ENCODE data around the gene PACRG. TPM values are rescaled to one million over a fixed set of nuclear protein-coding genes. Genes with fewer than 3 reads are reported as not detected.

Gene PACRG
- polyA plus RNA-seq, 1 of the 3 experiments (the other 2 are of a cell fraction) = 0.56 TPM

DNA sequence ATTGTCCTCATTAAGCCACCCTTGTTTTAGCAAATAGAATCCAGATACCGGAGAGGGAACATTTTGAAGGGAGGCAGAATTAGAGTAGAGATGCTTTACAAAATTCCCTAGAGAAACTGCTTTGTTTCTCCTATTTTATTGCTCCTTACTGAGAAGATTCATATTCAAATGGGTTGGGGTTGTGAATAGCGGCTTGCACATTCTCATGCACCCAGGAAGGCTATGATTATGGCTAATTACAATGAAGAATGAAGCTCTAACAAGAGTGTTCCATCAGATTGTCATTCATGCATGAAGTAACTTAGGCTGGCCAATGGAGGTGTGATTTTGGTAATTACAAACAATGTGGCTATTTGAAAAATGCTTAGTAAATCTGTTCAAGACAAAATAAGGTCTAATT is 129.6 kb downstream of the PACRG start:
- Histone ChIP-seq H3K36me3 (replicated peaks in 1 of 2; ENCODE audit: control insufficient read depth in 1 of 2, insufficient read depth in 2 of 2, low read length in 1 of 2) (no peaks in the 10 kb centered on the region), H3F3A (replicated peaks; ENCODE audit: insufficient read depth) (no peaks in the 10 kb centered on the region), H3K4me3 (ENCODE audit: low read depth in 2 of 2, low read length in 1 of 2) (peak overlapping the region in 1 of 2 experiments; percentile 49; a peak in 1 of 4 replicates), H3K9me3 (no peaks in the 10 kb centered on the region), H3K4me2 (peak overlapping the region; percentile 66; the same call in 1 of the 2 replicates), H3K9ac (no peak overlapping the region), H3K4me1 (ENCODE audit: control insufficient read depth in 1 of 2, insufficient read depth in 2 of 2, low read depth in 1 of 2, low read length in 1 of 2) (peaks cover 0 to 8% of the 10 kb centered on the region in 2 experiments; a peak in 2 of 4 replicates), H3K9me2 (no peaks in the 10 kb centered on the region), H3K79me2 (ENCODE audit: insufficient read depth) (no peaks in the 10 kb centered on the region), H2AFZ (ENCODE audit: low read depth) (peak overlapping the region; percentile 90), H3K27me3 (ENCODE audit: insufficient read depth) (no peaks in the 10 kb centered on the region), H3K27ac (ENCODE audit: low read depth in 2 of 2, low read length in 1 of 2) (peak overlapping the region; percentile 40 to 60; a peak in 3 of 4 replicates), H4K20me1 (ENCODE audit: insufficient read depth) (no peaks in the 10 kb centered on the region)
- 46% methylated on average over 2 of the region's 2 CpGs for WGBS (ENCODE audit: low lambda C conversion rate)
- ChIA-PET POLR2A (interaction anchor here (0.6 kb wide), 1 partner anchor 599 kb away, joined by 4 read pairs; no protein-coding TSS in a partner anchor), CTCF (interaction anchor here (0.6 to 2.1 kb wide), 14 partner anchors 8 to 693 kb away, joined by 3 to 7 read pairs (median 3); no protein-coding TSS in a partner anchor)
- no peak for TF ChIP-seq MEF2A (IDR thresholded peaks at IDR 0.05; ENCODE audit: borderline replicate concordance, low read depth)
- DNase-seq = no peak

DNA sequence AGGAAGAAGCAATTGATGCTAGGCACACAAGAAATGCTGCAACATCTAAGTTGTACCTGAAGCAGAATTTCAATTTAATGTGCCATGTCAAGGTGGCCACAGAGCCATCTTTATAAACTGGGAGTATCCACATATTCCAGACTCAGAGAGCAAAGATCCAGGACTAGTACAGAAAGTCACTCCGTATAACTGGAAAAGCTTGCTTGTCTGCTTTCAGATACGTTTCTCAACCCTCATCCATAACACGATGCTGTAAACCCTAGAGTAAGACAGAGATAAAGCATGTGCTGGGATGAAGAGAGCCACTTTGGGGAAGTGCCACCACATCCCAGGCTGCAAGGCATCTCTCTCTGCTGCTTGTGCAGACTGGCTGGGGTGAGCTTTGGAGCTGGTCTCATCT is 134.7 kb downstream of the PACRG start:
- CTCF ChIA-PET = no interaction called here
- Histone ChIP-seq H3K9ac (no peak overlapping the region), H3K27me3 (ENCODE audit: insufficient read depth) (no peaks in the 10 kb centered on the region), H3K27ac (ENCODE audit: low read depth in 2 of 2, low read length in 1 of 2) (no peak overlapping the region), H4K20me1 (ENCODE audit: insufficient read depth) (no peaks in the 10 kb centered on the region), H2AFZ (ENCODE audit: low read depth) (no peak overlapping the region), H3K4me2 (no peak overlapping the region), H3F3A (replicated peaks; ENCODE audit: insufficient read depth) (no peaks in the 10 kb centered on the region), H3K4me1 (ENCODE audit: control insufficient read depth in 1 of 2, insufficient read depth in 2 of 2, low read depth in 1 of 2, low read length in 1 of 2) (peaks cover 0 to 4% of the 10 kb centered on the region in 2 experiments; a peak in 1 of 4 replicates), H3K4me3 (ENCODE audit: low read depth in 2 of 2, low read length in 1 of 2) (no peak overlapping the region), H3K79me2 (ENCODE audit: insufficient read depth) (no peaks in the 10 kb centered on the region), H3K9me2 (no peaks in the 10 kb centered on the region), H3K36me3 (replicated peaks in 1 of 2; ENCODE audit: control insufficient read depth in 1 of 2, insufficient read depth in 2 of 2, low read length in 1 of 2) (no peaks in the 10 kb centered on the region), H3K9me3 (no peaks in the 10 kb centered on the region)
- 68% methylated on average over 3 of the region's 3 CpGs for WGBS (ENCODE audit: low lambda C conversion rate)
- POLR2A ChIA-PET = no interaction called here
- no peak for TF ChIP-seq YY1 (IDR thresholded peaks at IDR 0.05; ENCODE audit: low read depth)
- no peak for TF ChIP-seq MEF2A (IDR thresholded peaks at IDR 0.05; ENCODE audit: borderline replicate concordance, low read depth)
- TF ChIP-seq ELF1 (IDR thresholded peaks at IDR 0.05) = no peak
- TF ChIP-seq FOSL2 (IDR thresholded peaks at IDR 0.05; ENCODE audit: borderline replicate concordance, low read depth) = no peak
- TF ChIP-seq CHD2 (IDR thresholded peaks at IDR 0.05; ENCODE audit: low read length, partially characterized antibody) = no peak
- no peak for DNase-seq

DNA sequence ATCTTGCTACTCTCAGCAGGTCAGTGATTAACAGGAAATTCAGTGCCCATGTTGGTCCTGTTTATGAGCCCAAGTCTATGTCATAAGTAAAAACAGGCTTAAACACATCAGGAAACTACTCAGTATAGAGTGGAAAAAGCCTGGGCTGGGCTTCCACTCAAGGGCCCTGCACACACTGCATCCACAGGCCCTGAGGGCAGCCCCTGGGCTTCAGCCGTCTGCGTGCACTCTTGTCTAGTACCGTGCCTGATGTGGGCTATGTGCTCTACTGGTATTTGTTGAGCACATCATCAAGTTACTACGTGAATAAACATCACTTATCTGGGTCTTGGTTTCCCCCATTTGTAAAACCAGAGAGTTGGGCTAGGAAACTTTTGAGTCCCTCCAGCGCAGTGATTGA is 135.2 kb downstream of the PACRG start:
- ChIA-PET POLR2A (no interaction called here), CTCF (no interaction called here)
- Histone ChIP-seq H3K36me3 (replicated peaks in 1 of 2; ENCODE audit: control insufficient read depth in 1 of 2, insufficient read depth in 2 of 2, low read length in 1 of 2) (no peaks in the 10 kb centered on the region), H3K9me3 (no peaks in the 10 kb centered on the region), H3K9ac (no peak overlapping the region), H3K4me1 (ENCODE audit: control insufficient read depth in 1 of 2, insufficient read depth in 2 of 2, low read depth in 1 of 2, low read length in 1 of 2) (peaks cover 0 to 4% of the 10 kb centered on the region in 2 experiments; a peak in 1 of 4 replicates), H2AFZ (ENCODE audit: low read depth) (no peak overlapping the region), H3K79me2 (ENCODE audit: insufficient read depth) (no peaks in the 10 kb centered on the region), H3F3A (replicated peaks; ENCODE audit: insufficient read depth) (no peaks in the 10 kb centered on the region), H3K27me3 (ENCODE audit: insufficient read depth) (no peaks in the 10 kb centered on the region), H3K4me3 (ENCODE audit: low read depth in 2 of 2, low read length in 1 of 2) (no peak overlapping the region), H3K4me2 (no peak overlapping the region), H3K27ac (ENCODE audit: low read depth in 2 of 2, low read length in 1 of 2) (no peak overlapping the region), H4K20me1 (ENCODE audit: insufficient read depth) (no peaks in the 10 kb centered on the region), H3K9me2 (no peaks in the 10 kb centered on the region)
- no peak for DNase-seq
- WGBS (ENCODE audit: low lambda C conversion rate) = 43% methylated on average over 2 of the region's 5 CpGs
- TF ChIP-seq NFIC (IDR thresholded peaks at IDR 0.05; ENCODE audit: borderline replicate concordance) (no peak), SIN3A (IDR thresholded peaks at IDR 0.05; ENCODE audit: borderline replicate concordance, low read depth, low read length) (no peak), ZBTB33 (IDR thresholded peaks at IDR 0.05; ENCODE audit: borderline replicate concordance, low read depth) (no peak), JUND (IDR thresholded peaks at IDR 0.05) (no peak), PBX3 (IDR thresholded peaks at IDR 0.05) (no peak), RCOR1 (IDR thresholded peaks at IDR 0.05; ENCODE audit: low read length) (no peak)
- TF ChIP-seq, protein P1, sequence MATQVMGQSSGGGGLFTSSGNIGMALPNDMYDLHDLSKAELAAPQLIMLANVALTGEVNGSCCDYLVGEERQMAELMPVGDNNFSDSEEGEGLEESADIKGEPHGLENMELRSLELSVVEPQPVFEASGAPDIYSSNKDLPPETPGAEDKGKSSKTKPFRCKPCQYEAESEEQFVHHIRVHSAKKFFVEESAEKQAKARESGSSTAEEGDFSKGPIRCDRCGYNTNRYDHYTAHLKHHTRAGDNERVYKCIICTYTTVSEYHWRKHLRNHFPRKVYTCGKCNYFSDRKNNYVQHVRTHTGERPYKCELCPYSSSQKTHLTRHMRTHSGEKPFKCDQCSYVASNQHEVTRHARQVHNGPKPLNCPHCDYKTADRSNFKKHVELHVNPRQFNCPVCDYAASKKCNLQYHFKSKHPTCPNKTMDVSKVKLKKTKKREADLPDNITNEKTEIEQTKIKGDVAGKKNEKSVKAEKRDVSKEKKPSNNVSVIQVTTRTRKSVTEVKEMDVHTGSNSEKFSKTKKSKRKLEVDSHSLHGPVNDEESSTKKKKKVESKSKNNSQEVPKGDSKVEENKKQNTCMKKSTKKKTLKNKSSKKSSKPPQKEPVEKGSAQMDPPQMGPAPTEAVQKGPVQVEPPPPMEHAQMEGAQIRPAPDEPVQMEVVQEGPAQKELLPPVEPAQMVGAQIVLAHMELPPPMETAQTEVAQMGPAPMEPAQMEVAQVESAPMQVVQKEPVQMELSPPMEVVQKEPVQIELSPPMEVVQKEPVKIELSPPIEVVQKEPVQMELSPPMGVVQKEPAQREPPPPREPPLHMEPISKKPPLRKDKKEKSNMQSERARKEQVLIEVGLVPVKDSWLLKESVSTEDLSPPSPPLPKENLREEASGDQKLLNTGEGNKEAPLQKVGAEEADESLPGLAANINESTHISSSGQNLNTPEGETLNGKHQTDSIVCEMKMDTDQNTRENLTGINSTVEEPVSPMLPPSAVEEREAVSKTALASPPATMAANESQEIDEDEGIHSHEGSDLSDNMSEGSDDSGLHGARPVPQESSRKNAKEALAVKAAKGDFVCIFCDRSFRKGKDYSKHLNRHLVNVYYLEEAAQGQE (IDR thresholded peaks at IDR 0.05; ENCODE audit: low read depth, low read length) = no peak
- TF ChIP-seq, protein P2, sequence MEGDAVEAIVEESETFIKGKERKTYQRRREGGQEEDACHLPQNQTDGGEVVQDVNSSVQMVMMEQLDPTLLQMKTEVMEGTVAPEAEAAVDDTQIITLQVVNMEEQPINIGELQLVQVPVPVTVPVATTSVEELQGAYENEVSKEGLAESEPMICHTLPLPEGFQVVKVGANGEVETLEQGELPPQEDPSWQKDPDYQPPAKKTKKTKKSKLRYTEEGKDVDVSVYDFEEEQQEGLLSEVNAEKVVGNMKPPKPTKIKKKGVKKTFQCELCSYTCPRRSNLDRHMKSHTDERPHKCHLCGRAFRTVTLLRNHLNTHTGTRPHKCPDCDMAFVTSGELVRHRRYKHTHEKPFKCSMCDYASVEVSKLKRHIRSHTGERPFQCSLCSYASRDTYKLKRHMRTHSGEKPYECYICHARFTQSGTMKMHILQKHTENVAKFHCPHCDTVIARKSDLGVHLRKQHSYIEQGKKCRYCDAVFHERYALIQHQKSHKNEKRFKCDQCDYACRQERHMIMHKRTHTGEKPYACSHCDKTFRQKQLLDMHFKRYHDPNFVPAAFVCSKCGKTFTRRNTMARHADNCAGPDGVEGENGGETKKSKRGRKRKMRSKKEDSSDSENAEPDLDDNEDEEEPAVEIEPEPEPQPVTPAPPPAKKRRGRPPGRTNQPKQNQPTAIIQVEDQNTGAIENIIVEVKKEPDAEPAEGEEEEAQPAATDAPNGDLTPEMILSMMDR (IDR thresholded peaks at IDR 0.05) = no peak
